Measurements from ENCODE around the gene SLC49A3. TPM values are rescaled to one million over a fixed set of nuclear protein-coding genes. Genes with fewer than 3 reads are reported as not detected.

SLC49A3 gene
- total and polyA plus RNA-seq, 2 of the 4 experiments (the other 2 are of a cell fraction): under 0.01 to 0.32 TPM

DNA sequence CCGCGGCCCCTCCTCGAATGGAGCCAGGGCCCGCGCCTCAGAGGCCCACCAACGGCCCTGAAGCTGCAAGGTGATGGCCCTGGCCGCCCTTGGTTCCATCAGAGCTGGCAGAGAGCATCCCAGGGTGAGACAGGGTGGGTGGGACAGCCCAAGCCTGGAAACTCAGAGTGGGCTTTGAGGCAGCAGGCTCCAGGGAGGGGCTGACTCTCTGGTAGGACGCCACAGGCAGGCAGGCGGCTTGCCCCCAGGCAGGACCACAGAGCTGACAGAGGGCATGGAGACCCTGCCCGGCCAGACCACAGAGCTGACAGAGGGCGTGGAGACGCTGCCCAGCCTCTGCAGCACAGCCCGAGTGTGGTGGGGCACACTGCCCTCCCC lies 9.9 kb downstream of the SLC49A3 start:
- H3K4me1 ChIP-seq (ENCODE audit: control insufficient read depth, insufficient read depth, low read length): peaks cover 8% of the 10 kb centered on the region
- H2AFZ ChIP-seq (replicated peaks; ENCODE audit: low read length, poor library complexity): no peak overlapping the region
- H3K9me1 ChIP-seq (ENCODE audit: insufficient read depth, low read length): peaks cover 4% of the 10 kb centered on the region; the same call in 1 of the 2 replicates
- H3K79me1 ChIP-seq (ENCODE audit: low read depth in 1 of 2, low read length in 2 of 2): peaks cover 10 to 14% of the 10 kb centered on the region in 2 experiments; a peak in 3 of 4 replicates
- no peak for ATAC-seq (ENCODE audit: low read depth)
- H4K5ac ChIP-seq (ENCODE audit: low read depth, low read length): no peak overlapping the region
- DNase-seq: no peak
- in situ Hi-C loops (cut with MboI; ENCODE audit: low sequenced_read_pairs) (no loop called here), intact Hi-C loops (cut with micrococcal nuclease) (loop anchor here (10.0 kb wide), 1 partner anchor 344 kb away; the partner anchor contains the start of gene ZNF141), dilution Hi-C loops (cut with HindIII; ENCODE audit: low sequenced_read_pairs, unreplicated experiment) (no loop called here)
- H3K9me3 ChIP-seq (ENCODE audit: control insufficient read depth, insufficient read depth, low read length): no peaks in the 10 kb centered on the region
- ChIA-PET POLR2A (ENCODE audit: unreplicated experiment) (no interaction called here), CTCF (no interaction called here)
- no peak overlapping the region for H2BK20ac ChIP-seq (ENCODE audit: low read depth, low read length)
- WGBS, 2 experiments (ENCODE audit: extremely low coverage in 2 of 2, insufficient read length in 1 of 2): 85% methylated on average over 4 of the region's 13 CpGs; no CpG with 5 or more reads in 1 of the 2 experiments
- no peak overlapping the region for H3K4me3 ChIP-seq (ENCODE audit: insufficient read depth, low read depth, low read length)
- no peak overlapping the region for H3K9ac ChIP-seq (ENCODE audit: low read depth, low read length)
- H2BK5ac ChIP-seq (ENCODE audit: low read depth, low read length, poor library complexity, severe bottlenecking): no peak overlapping the region
- H3K4ac ChIP-seq (ENCODE audit: low read depth, low read length): no peak overlapping the region
- H3K27me3 ChIP-seq (ENCODE audit: control insufficient read depth, insufficient read depth, low read length): no peaks in the 10 kb centered on the region
- no peaks in the 10 kb centered on the region for H4K20me1 ChIP-seq (ENCODE audit: insufficient read depth, low read length)
- H4K8ac ChIP-seq (ENCODE audit: low read depth in 2 of 2, low read length in 2 of 2): no peak overlapping the region
- no TSS peak for BruUV-seq (replicated peaks)
- no peak overlapping the region for H3K18ac ChIP-seq (ENCODE audit: low read depth, low read length)
- no peaks in the 10 kb centered on the region for H3K36me3 ChIP-seq (ENCODE audit: control insufficient read depth, insufficient read depth, low read length)
- no peak overlapping the region for H4K91ac ChIP-seq (ENCODE audit: insufficient read depth, low read depth, low read length)
- H2AK9ac ChIP-seq (replicated peaks; ENCODE audit: low read depth, low read length, poor library complexity): no peak overlapping the region
- H2BK120ac ChIP-seq (ENCODE audit: low read depth, low read length): no peak overlapping the region
- H2AK5ac ChIP-seq (ENCODE audit: low read depth, low read length): no peak overlapping the region
- H2BK15ac ChIP-seq (ENCODE audit: low read depth, low read length): no peak overlapping the region
- no peak overlapping the region for H3K14ac ChIP-seq (replicated peaks; ENCODE audit: low read depth, low read length)
- H3K27ac ChIP-seq (ENCODE audit: insufficient read depth, low read length): no peak overlapping the region
- TF ChIP-seq, protein P1, sequence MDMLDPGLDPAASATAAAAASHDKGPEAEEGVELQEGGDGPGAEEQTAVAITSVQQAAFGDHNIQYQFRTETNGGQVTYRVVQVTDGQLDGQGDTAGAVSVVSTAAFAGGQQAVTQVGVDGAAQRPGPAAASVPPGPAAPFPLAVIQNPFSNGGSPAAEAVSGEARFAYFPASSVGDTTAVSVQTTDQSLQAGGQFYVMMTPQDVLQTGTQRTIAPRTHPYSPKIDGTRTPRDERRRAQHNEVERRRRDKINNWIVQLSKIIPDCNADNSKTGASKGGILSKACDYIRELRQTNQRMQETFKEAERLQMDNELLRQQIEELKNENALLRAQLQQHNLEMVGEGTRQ (IDR thresholded peaks at IDR 0.05; ENCODE audit: low read depth, low read length): no peak
- TF ChIP-seq RFX5 (IDR thresholded peaks at IDR 0.05; ENCODE audit: low read depth, low read length) (no peak), POLR2A (IDR thresholded peaks at IDR 0.05; ENCODE audit: low read depth, low read length) (no peak; the same call in 1 of the 2 replicates), BHLHE40 (IDR thresholded peaks at IDR 0.05; ENCODE audit: low read depth, low read length) (no peak), MAFK (IDR thresholded peaks at IDR 0.05; ENCODE audit: low read depth, low read length) (no peak), MAZ (IDR thresholded peaks at IDR 0.05; ENCODE audit: borderline replicate concordance, low read depth, low read length) (no peak), SMC3 (IDR thresholded peaks at IDR 0.05; ENCODE audit: low read depth, low read length) (no peak), NFE2L2 (IDR thresholded peaks at IDR 0.05; ENCODE audit: low read depth, low read length) (no peak), CEBPB (IDR thresholded peaks at IDR 0.05; ENCODE audit: low read depth, low read length) (no peak), MXI1 (IDR thresholded peaks at IDR 0.05; ENCODE audit: borderline replicate concordance, low read depth, low read length) (no peak), RAD21 (IDR thresholded peaks at IDR 0.05; ENCODE audit: low read length) (no peak)
- TF ChIP-seq, protein P2, sequence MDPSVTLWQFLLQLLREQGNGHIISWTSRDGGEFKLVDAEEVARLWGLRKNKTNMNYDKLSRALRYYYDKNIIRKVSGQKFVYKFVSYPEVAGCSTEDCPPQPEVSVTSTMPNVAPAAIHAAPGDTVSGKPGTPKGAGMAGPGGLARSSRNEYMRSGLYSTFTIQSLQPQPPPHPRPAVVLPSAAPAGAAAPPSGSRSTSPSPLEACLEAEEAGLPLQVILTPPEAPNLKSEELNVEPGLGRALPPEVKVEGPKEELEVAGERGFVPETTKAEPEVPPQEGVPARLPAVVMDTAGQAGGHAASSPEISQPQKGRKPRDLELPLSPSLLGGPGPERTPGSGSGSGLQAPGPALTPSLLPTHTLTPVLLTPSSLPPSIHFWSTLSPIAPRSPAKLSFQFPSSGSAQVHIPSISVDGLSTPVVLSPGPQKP (IDR thresholded peaks at IDR 0.05; ENCODE audit: borderline replicate concordance, low read depth, low read length): no peak
- no peak overlapping the region for H3K4me2 ChIP-seq (ENCODE audit: low read depth, low read length)
- H3K56ac ChIP-seq (ENCODE audit: extremely low read depth, insufficient read depth, low read length): no peak overlapping the region
- no peak overlapping the region for H3K23ac ChIP-seq (ENCODE audit: low read depth, low read length)
